ENCODE data around the gene PHIP. TPM values are rescaled to one million over a fixed set of nuclear protein-coding genes. Genes with fewer than 3 reads are reported as not detected.

Gene PHIP
- total RNA-seq, 6 experiments from 2014 or later, result 15.7 to 18.7 (median 17.6) TPM

- Mint-ChIP-seq H3K27me3 (ENCODE audit: insufficient read depth) (peaks cover 4% of the 10 kb centered on the region), H3K4me1 (ENCODE audit: low read depth) (peaks cover 13% of the 10 kb centered on the region), H3K4me3 (no peak overlapping the region), H3K27ac (no peak overlapping the region), H3K9me3 (no peaks in the 10 kb centered on the region), H3K36me3 (ENCODE audit: low read depth) (no peaks in the 10 kb centered on the region)
- TF ChIP-seq, protein P1, sequence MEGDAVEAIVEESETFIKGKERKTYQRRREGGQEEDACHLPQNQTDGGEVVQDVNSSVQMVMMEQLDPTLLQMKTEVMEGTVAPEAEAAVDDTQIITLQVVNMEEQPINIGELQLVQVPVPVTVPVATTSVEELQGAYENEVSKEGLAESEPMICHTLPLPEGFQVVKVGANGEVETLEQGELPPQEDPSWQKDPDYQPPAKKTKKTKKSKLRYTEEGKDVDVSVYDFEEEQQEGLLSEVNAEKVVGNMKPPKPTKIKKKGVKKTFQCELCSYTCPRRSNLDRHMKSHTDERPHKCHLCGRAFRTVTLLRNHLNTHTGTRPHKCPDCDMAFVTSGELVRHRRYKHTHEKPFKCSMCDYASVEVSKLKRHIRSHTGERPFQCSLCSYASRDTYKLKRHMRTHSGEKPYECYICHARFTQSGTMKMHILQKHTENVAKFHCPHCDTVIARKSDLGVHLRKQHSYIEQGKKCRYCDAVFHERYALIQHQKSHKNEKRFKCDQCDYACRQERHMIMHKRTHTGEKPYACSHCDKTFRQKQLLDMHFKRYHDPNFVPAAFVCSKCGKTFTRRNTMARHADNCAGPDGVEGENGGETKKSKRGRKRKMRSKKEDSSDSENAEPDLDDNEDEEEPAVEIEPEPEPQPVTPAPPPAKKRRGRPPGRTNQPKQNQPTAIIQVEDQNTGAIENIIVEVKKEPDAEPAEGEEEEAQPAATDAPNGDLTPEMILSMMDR (IDR thresholded peaks at IDR 0.05), result no peak
- no peak for DNase-seq
Observed at GRCh38 chr6:79084693-79085092, 6.6 kb upstream of the PHIP start.

- Mint-ChIP-seq H3K27ac (no peak overlapping the region), H3K27me3 (ENCODE audit: insufficient read depth) (peaks cover 2% of the 10 kb centered on the region), H3K4me1 (ENCODE audit: low read depth) (peaks cover 23% of the 10 kb centered on the region), H3K4me3 (no peak overlapping the region), H3K36me3 (ENCODE audit: low read depth) (no peaks in the 10 kb centered on the region), H3K9me3 (no peaks in the 10 kb centered on the region)
- no peak for DNase-seq
- TF ChIP-seq, protein P1 (IDR thresholded peaks at IDR 0.05), result no peak
Observed at GRCh38 chr6:79082304-79082703, 4.2 kb upstream of the PHIP start.

DNA sequence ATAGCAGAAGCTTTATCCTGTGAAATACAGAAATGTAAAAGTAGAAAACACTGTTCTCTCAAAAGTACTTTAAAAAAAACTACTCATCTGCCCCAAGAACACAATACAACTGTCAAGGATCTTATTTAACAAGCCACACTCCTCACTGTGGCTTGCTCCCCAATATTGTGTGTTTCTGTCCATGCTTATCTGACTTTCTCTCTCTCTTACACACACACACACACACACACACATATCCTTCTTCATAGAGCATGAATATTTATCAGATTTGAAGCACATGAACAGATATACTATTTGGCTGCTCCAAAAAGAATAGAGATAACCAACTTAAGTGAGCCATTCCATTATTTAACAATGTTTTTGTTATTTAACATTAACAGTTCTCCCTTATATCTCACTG is 3.6 kb upstream of the PHIP start:
- H3K4me3 Mint-ChIP-seq, result no peak overlapping the region
- H3K27ac Mint-ChIP-seq, result no peak overlapping the region
- H3K4me1 Mint-ChIP-seq (ENCODE audit: low read depth), result peaks cover 23% of the 10 kb centered on the region
- TF ChIP-seq, protein P1 (IDR thresholded peaks at IDR 0.05), result no peak
- H3K9me3 Mint-ChIP-seq, result no peaks in the 10 kb centered on the region
- H3K36me3 Mint-ChIP-seq (ENCODE audit: low read depth), result no peaks in the 10 kb centered on the region
- peaks cover 2% of the 10 kb centered on the region for H3K27me3 Mint-ChIP-seq (ENCODE audit: insufficient read depth)
- no peak for DNase-seq

DNA sequence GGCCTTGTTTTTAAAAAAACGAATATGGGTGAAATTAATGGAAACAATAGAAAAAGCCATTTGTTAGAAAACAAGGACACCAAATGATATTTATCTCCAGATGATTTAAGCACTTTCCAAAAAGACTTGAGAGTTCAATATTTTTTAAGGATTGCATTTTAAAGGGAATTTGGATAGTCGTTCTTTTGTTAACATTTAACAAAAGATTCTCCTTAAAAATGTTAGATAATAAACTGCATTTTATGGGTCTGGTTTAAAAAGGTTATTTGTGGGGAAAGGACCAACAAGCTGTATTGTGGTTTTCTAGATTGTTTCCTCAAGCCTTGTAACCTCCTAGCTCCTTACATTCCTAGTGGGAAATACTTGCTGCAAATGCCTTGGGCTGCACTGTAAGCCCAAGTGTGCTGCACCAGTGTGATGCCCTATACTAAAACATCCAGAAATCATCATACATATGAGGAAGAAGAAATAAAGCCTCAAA is 1.5 kb upstream of the PHIP start:
- H3K36me3 Mint-ChIP-seq (ENCODE audit: low read depth), result peaks cover 3% of the 10 kb centered on the region; the same call in 1 of the 2 replicates
- peaks cover 41% of the 10 kb centered on the region for H3K4me1 Mint-ChIP-seq (ENCODE audit: low read depth)
- no peaks in the 10 kb centered on the region for H3K9me3 Mint-ChIP-seq
- peak overlapping the region; percentile 98 for H3K4me3 Mint-ChIP-seq
- TF ChIP-seq, protein P1 (IDR thresholded peaks at IDR 0.05), result no peak
- DNase-seq, result no peak
- H3K27me3 Mint-ChIP-seq (ENCODE audit: insufficient read depth), result peaks cover 2% of the 10 kb centered on the region
- peak overlapping the region; percentile 96 for H3K27ac Mint-ChIP-seq

DNA sequence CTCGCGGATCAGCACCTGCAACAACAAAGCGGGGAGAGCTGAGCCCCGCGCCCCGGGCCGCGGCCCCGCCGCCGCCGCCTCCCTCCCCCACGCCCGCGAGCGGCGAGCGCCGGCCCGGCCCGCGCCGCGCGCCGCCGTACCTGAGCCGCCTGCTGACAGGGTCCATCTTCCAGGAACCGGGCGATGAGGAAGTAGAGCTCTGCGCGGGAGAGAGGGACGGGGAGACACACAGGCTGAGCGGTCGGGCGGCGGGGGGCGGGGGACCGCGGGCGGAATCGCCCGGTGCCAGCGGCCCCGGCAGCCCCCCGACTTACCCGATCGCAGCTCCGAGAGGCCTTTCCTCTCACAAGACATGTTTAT is 359 bp downstream of the PHIP start:
- Mint-ChIP-seq H3K36me3 (ENCODE audit: low read depth) (peaks cover 8% of the 10 kb centered on the region), H3K27me3 (ENCODE audit: insufficient read depth) (peaks cover 2% of the 10 kb centered on the region), H3K9me3 (no peaks in the 10 kb centered on the region), H3K4me3 (peak overlapping the region; percentile 98), H3K27ac (peak overlapping the region; percentile 96), H3K4me1 (ENCODE audit: low read depth) (peaks cover 48% of the 10 kb centered on the region)
- TF ChIP-seq, protein P1 (IDR thresholded peaks at IDR 0.05), result no peak
- DNase-seq, result no peak

All from HFFc6 (cell line).